ENCODE data around the gene RMDN3. TPM values are rescaled to one million over a fixed set of nuclear protein-coding genes. Genes with fewer than 3 reads are reported as not detected.
A peak's percentile ranks its signal among the peaks of the same experiment; 100 is the strongest.

The RMDN3 gene
- total and polyA plus RNA-seq, 2 of the 13 experiments (the other 11 are each of a cell fraction or from before 2014, with no cell fraction given) = 16.8 to 19.5 TPM

DNA sequence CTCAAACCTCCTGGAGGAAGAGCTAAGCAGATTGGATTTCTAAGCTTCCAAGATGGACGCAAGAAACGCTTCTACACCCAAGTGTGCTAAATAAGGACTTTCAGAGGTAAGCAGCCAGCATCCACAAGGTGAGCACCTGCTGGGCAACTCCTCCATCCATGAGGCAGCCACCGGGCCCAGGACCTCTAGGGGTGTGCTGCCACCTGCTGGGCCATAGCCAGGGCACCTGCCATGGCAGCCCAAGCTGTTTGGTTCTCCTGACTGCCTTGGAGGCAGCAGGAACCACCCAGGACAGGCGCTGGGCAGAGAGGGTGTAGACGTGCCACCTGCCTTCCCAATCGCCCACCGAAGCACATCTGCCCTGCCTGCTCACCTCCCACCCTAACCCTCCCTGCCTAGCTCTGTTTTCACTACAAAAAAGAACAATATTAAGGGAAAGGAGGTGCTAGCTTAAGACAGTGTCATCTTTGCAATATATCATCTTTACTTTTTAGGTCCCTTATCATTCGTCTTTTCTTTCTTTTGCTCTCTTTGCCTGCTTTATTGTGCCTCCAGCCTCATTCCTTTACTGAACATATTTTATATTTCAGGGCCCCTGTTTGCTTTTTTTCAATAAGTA is 27.7 kb upstream of the RMDN3 start (continued):
- TF ChIP-seq SOX13 (IDR thresholded peaks at IDR 0.05) (no peak), SOX13 (CRISPR knock-in tag; conservative IDR thresholded peaks at IDR 0.05 in 1 of 2, IDR thresholded peaks at IDR 0.05 in 1 of 2) (peak in 1 of 2 experiments; percentile 29; a peak in 1 of 4 replicates), CHCHD3 (CRISPR knock-in tag; IDR thresholded peaks at IDR 0.05) (no peak), ZNF292 (CRISPR knock-in tag; IDR thresholded peaks at IDR 0.05; ENCODE audit: borderline replicate concordance, low read depth) (no peak), TP53 (CRISPR knock-in tag; conservative IDR thresholded peaks at IDR 0.05) (no peak), SRY (CRISPR knock-in tag; IDR thresholded peaks at IDR 0.05) (no peak), RFXAP (CRISPR knock-in tag; IDR thresholded peaks at IDR 0.05; ENCODE audit: borderline replicate concordance) (no peak; the same call in 1 of the 2 replicates), KLF11 (CRISPR knock-in tag; IDR thresholded peaks at IDR 0.05) (peak; percentile 65; the same call in 1 of the 2 replicates), ZNF75D (CRISPR knock-in tag; IDR thresholded peaks at IDR 0.05; ENCODE audit: borderline replicate concordance) (no peak)
- TF ChIP-seq, protein P1, sequence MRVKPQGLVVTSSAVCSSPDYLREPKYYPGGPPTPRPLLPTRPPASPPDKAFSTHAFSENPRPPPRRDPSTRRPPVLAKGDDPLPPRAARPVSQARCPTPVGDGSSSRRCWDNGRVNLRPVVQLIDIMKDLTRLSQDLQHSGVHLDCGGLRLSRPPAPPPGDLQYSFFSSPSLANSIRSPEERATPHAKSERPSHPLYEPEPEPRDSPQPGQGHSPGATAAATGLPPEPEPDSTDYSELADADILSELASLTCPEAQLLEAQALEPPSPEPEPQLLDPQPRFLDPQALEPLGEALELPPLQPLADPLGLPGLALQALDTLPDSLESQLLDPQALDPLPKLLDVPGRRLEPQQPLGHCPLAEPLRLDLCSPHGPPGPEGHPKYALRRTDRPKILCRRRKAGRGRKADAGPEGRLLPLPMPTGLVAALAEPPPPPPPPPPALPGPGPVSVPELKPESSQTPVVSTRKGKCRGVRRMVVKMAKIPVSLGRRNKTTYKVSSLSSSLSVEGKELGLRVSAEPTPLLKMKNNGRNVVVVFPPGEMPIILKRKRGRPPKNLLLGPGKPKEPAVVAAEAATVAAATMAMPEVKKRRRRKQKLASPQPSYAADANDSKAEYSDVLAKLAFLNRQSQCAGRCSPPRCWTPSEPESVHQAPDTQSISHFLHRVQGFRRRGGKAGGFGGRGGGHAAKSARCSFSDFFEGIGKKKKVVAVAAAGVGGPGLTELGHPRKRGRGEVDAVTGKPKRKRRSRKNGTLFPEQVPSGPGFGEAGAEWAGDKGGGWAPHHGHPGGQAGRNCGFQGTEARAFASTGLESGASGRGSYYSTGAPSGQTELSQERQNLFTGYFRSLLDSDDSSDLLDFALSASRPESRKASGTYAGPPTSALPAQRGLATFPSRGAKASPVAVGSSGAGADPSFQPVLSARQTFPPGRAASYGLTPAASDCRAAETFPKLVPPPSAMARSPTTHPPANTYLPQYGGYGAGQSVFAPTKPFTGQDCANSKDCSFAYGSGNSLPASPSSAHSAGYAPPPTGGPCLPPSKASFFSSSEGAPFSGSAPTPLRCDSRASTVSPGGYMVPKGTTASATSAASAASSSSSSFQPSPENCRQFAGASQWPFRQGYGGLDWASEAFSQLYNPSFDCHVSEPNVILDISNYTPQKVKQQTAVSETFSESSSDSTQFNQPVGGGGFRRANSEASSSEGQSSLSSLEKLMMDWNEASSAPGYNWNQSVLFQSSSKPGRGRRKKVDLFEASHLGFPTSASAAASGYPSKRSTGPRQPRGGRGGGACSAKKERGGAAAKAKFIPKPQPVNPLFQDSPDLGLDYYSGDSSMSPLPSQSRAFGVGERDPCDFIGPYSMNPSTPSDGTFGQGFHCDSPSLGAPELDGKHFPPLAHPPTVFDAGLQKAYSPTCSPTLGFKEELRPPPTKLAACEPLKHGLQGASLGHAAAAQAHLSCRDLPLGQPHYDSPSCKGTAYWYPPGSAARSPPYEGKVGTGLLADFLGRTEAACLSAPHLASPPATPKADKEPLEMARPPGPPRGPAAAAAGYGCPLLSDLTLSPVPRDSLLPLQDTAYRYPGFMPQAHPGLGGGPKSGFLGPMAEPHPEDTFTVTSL (CRISPR knock-in tag; IDR thresholded peaks at IDR 0.05; ENCODE audit: borderline replicate concordance) = no peak
- TF ChIP-seq, protein P2, sequence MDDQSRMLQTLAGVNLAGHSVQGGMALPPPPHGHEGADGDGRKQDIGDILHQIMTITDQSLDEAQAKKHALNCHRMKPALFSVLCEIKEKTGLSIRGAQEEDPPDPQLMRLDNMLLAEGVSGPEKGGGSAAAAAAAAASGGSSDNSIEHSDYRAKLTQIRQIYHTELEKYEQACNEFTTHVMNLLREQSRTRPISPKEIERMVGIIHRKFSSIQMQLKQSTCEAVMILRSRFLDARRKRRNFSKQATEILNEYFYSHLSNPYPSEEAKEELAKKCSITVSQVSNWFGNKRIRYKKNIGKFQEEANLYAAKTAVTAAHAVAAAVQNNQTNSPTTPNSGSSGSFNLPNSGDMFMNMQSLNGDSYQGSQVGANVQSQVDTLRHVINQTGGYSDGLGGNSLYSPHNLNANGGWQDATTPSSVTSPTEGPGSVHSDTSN (CRISPR knock-in tag; IDR thresholded peaks at IDR 0.05; ENCODE audit: borderline replicate concordance) = no peak
- TF ChIP-seq, protein P3, sequence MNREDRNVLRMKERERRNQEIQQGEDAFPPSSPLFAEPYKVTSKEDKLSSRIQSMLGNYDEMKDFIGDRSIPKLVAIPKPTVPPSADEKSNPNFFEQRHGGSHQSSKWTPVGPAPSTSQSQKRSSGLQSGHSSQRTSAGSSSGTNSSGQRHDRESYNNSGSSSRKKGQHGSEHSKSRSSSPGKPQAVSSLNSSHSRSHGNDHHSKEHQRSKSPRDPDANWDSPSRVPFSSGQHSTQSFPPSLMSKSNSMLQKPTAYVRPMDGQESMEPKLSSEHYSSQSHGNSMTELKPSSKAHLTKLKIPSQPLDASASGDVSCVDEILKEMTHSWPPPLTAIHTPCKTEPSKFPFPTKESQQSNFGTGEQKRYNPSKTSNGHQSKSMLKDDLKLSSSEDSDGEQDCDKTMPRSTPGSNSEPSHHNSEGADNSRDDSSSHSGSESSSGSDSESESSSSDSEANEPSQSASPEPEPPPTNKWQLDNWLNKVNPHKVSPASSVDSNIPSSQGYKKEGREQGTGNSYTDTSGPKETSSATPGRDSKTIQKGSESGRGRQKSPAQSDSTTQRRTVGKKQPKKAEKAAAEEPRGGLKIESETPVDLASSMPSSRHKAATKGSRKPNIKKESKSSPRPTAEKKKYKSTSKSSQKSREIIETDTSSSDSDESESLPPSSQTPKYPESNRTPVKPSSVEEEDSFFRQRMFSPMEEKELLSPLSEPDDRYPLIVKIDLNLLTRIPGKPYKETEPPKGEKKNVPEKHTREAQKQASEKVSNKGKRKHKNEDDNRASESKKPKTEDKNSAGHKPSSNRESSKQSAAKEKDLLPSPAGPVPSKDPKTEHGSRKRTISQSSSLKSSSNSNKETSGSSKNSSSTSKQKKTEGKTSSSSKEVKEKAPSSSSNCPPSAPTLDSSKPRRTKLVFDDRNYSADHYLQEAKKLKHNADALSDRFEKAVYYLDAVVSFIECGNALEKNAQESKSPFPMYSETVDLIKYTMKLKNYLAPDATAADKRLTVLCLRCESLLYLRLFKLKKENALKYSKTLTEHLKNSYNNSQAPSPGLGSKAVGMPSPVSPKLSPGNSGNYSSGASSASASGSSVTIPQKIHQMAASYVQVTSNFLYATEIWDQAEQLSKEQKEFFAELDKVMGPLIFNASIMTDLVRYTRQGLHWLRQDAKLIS (CRISPR knock-in tag; IDR thresholded peaks at IDR 0.05) = no peak
- TF ChIP-seq, protein P4, sequence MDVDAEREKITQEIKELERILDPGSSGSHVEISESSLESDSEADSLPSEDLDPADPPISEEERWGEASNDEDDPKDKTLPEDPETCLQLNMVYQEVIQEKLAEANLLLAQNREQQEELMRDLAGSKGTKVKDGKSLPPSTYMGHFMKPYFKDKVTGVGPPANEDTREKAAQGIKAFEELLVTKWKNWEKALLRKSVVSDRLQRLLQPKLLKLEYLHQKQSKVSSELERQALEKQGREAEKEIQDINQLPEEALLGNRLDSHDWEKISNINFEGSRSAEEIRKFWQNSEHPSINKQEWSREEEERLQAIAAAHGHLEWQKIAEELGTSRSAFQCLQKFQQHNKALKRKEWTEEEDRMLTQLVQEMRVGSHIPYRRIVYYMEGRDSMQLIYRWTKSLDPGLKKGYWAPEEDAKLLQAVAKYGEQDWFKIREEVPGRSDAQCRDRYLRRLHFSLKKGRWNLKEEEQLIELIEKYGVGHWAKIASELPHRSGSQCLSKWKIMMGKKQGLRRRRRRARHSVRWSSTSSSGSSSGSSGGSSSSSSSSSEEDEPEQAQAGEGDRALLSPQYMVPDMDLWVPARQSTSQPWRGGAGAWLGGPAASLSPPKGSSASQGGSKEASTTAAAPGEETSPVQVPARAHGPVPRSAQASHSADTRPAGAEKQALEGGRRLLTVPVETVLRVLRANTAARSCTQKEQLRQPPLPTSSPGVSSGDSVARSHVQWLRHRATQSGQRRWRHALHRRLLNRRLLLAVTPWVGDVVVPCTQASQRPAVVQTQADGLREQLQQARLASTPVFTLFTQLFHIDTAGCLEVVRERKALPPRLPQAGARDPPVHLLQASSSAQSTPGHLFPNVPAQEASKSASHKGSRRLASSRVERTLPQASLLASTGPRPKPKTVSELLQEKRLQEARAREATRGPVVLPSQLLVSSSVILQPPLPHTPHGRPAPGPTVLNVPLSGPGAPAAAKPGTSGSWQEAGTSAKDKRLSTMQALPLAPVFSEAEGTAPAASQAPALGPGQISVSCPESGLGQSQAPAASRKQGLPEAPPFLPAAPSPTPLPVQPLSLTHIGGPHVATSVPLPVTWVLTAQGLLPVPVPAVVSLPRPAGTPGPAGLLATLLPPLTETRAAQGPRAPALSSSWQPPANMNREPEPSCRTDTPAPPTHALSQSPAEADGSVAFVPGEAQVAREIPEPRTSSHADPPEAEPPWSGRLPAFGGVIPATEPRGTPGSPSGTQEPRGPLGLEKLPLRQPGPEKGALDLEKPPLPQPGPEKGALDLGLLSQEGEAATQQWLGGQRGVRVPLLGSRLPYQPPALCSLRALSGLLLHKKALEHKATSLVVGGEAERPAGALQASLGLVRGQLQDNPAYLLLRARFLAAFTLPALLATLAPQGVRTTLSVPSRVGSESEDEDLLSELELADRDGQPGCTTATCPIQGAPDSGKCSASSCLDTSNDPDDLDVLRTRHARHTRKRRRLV (CRISPR knock-in tag; IDR thresholded peaks at IDR 0.05) = no peak

Data from HepG2 (cell line).